GM12878 (cell line): ENCODE data around the gene VSTM4. TPM values are rescaled to one million over a fixed set of nuclear protein-coding genes. Genes with fewer than 3 reads are reported as not detected.

Experiments used
- ATAC-seq: fragments of 200-7000 bp; cut with Tn5 transposase; 3 replicates; pipeline ENCODE4 v1.9.1; 2020; ENCODE audit warnings: mild to moderate bottlenecking, moderate library complexity
- BruUV-seq: library from RNA; stranded (reverse); fragments of 400-500 nt; replicated peaks from 2 replicates; lab custom pipeline; 2021; lab: Mats Ljungman, UMichigan
- CTCF ChIA-PET: fragments of 300-600 bp; sonication (Branson Sonifier 250); formaldehyde crosslinking; extraction: SDS; loops from one replicate; lab custom pipeline; 2021; ENCODE audit warnings: inconsistent platforms; lab: Yijun Ruan, JAX
- POLR2A ChIA-PET: fragments of 350-600 bp; formaldehyde crosslinking; extraction: SDS; loops from one replicate; lab custom pipeline; 2021; ENCODE audit warnings: inconsistent platforms; lab: Charles Lee
- RAD21 ChIA-PET: fragments of 300-600 bp; sonication (Branson Sonifier 250); formaldehyde crosslinking; loops from one replicate; lab custom pipeline; 2023; ENCODE audit warnings: antibody characterized with exemption; ENCODE audit not compliant: unreplicated experiment; lab: Charles Lee
- SMC1A ChIA-PET: fragments of 300-600 bp; sonication (Branson Sonifier 250); formaldehyde crosslinking; loops from one replicate; lab custom pipeline; 2023; ENCODE audit not compliant: unreplicated experiment, uncharacterized antibody; lab: Charles Lee
- DNase-seq: peaks from one replicate; pipeline ENCODE4 v3.0.0-alpha.2; 2011; ENCODE audit warnings: low read depth, low spot score
- FAIRE-seq: peaks from 3 replicates; lab custom pipeline; 2011; peaks lifted over from hg19 to GRCh38; lab: Jason Lieb, UNC
- H2AFZ ChIP-seq: 2 replicates; pipeline ENCODE4 v1.6.0; 2011; ENCODE audit warnings: low read depth, low read length, control low read depth; ENCODE audit not compliant: control insufficient read depth
- H3K27ac ChIP-seq: 2 replicates; pipeline ENCODE4 v1.5.1; 2011; ENCODE audit warnings: control low read depth; ENCODE audit not compliant: control insufficient read depth, insufficient read depth
- H3K27me3 ChIP-seq, 2 experiments: replicated peaks in 1 of 2; 2 replicates each; pipeline versions ENCODE4 v1.6.0 to v1.6.1; 2011; ENCODE audit warnings: low read length in 1 of 2; ENCODE audit not compliant: control insufficient read depth in 2 of 2, insufficient read depth in 2 of 2
- H3K36me3 ChIP-seq, 2 experiments: 2 replicates each; pipeline ENCODE4 v1.5.1; 2011; ENCODE audit warnings: low read length in 1 of 2; ENCODE audit not compliant: control insufficient read depth in 2 of 2, insufficient read depth in 2 of 2
- H3K4me1 ChIP-seq: 2 replicates; pipeline ENCODE4 v1.6.1; 2011; ENCODE audit warnings: mild to moderate bottlenecking, low read length, moderate library complexity, mixed read lengths; ENCODE audit not compliant: control insufficient read depth, insufficient read depth
- H3K4me2 ChIP-seq: 2 replicates; pipeline ENCODE4 v1.6.0; 2011; ENCODE audit warnings: control low read depth; ENCODE audit not compliant: control insufficient read depth, insufficient read depth
- H3K4me3 ChIP-seq: fragments of 200-600 bp; sonication (generic); 2 replicates; pipeline ENCODE4 v1.5.1; 2016
- H3K79me2 ChIP-seq: 2 replicates; pipeline ENCODE4 v1.6.0; 2011; ENCODE audit warnings: low read length; ENCODE audit not compliant: control insufficient read depth, insufficient read depth
- H3K9ac ChIP-seq: 2 replicates; pipeline ENCODE4 v1.8.0; 2011; ENCODE audit warnings: low read length, control low read depth, mixed read lengths; ENCODE audit not compliant: control insufficient read depth, insufficient read depth
- H3K9me3 ChIP-seq: replicated peaks from 3 replicates; pipeline ENCODE4 v1.5.1; 2011; ENCODE audit warnings: mild to moderate bottlenecking, low read length; ENCODE audit not compliant: control insufficient read depth, insufficient read depth
- H4K20me1 ChIP-seq: 2 replicates; pipeline ENCODE4 v1.6.0; 2011; ENCODE audit not compliant: control insufficient read depth, insufficient read depth
- HDGF ChIP-seq: fragments of 450-650 bp; IDR thresholded peaks from 2 replicates; pipeline ENCODE4 v1.6.1; 2016; ENCODE audit warnings: antibody characterized with exemption
- JUND ChIP-seq: IDR thresholded peaks from 2 replicates; pipeline ENCODE4 v1.6.1; 2012; ENCODE audit warnings: low read depth, mild to moderate bottlenecking, low read length, improper control_type of control experiment, moderate library complexity
- NFYB ChIP-seq: IDR thresholded peaks from 2 replicates; pipeline ENCODE4 v1.6.1; 2011; ENCODE audit warnings: low read depth, mild to moderate bottlenecking, low read length, improper control_type of control experiment, moderate library complexity; ENCODE audit not compliant: insufficient read depth
- PAX5 ChIP-seq: IDR thresholded peaks from 2 replicates; pipeline ENCODE4 v1.6.1; 2011; ENCODE audit warnings: low read depth, low read length, borderline replicate concordance
- SMAD5 ChIP-seq: IDR thresholded peaks from 2 replicates; pipeline ENCODE4 v1.6.1; 2016; ENCODE audit warnings: antibody characterized with exemption, low read depth
- SMC3 ChIP-seq: IDR thresholded peaks from 2 replicates; pipeline ENCODE4 v1.6.1; 2011; ENCODE audit warnings: low read length, improper control_type of control experiment, borderline replicate concordance
- ZNF384 ChIP-seq: IDR thresholded peaks from 2 replicates; pipeline ENCODE4 v1.6.1; 2012; ENCODE audit warnings: low read depth, mild to moderate bottlenecking, low read length, improper control_type of control experiment, borderline replicate concordance
- WGBS: methylation state at CpG from one replicate; pipeline ENCODE4 v1.1.6; 2016; ENCODE audit warnings: low lambda C conversion rate; ENCODE audit not compliant: insufficient replicate concordance, insufficient coverage; ENCODE audit errors: missing lambda C conversion rate; 5-methylcytosine and 5-hydroxymethylcytosine counted together
- in situ Hi-C: fragments of 300-500 bp; cut with MboI; formaldehyde crosslinking; loops from 9 replicates; pipeline ENCODE4 v1.14.3; 2018; ENCODE audit warnings: mixed read lengths
- intact Hi-C: fragments of 100-400 bp; cut with micrococcal nuclease; formaldehyde crosslinking; loops from one replicate; pipeline ENCODE4 v1.14.2; 2022; ENCODE audit not compliant: unreplicated experiment
- polyA plus RNA-seq, 11 experiments: library from polyadenylated mRNA; depleted of rRNA in 4 of 11; unstranded in 6 of 11; stranded (reverse) in 5 of 11; fragments of >200 nt; fragmentation: Nextera tagmentation in 4 of 11; fragmentation: Illumina TruSeq in 1 of 11; extraction: Ambion mirVana in 4 of 11; extraction: Trizol in 1 of 11; gene quantifications; 1 replicate in 1 of 11; 2 replicates in 10 of 11; pipeline versions ENCODE4 v1.2.1 to v1.2.3, GENCODE V29; 2011 to 2016; ENCODE audit warnings: inconsistent platforms in 2 of 11, missing spikeins in 2 of 11, low read depth in 1 of 11
- total RNA-seq, 4 experiments: library from RNA; depleted of rRNA in 3 of 4; stranded (reverse); fragments of >200 nt in 3 of 4; fragmentation: Illumina TruSeq in 1 of 4; extraction: Trizol in 1 of 4; gene quantifications; 2 replicates each; pipeline versions ENCODE4 v1.2.1 to v1.2.3, GENCODE V29; 2013 to 2021
- TF ChIP-seq, protein P1 (sequence below): fragments of 450-650 bp; IDR thresholded peaks from 2 replicates; pipeline ENCODE4 v1.6.1; 2017; ENCODE audit warnings: low read depth, mild to moderate bottlenecking, moderate library complexity

VSTM4 gene
- total and polyA plus RNA-seq, 10 of the 15 experiments (the other 5 are each of a cell fraction or from before 2014, with no cell fraction given) = 0.01 to 0.14 (median 0.02) TPM; not detected in 7

DNA sequence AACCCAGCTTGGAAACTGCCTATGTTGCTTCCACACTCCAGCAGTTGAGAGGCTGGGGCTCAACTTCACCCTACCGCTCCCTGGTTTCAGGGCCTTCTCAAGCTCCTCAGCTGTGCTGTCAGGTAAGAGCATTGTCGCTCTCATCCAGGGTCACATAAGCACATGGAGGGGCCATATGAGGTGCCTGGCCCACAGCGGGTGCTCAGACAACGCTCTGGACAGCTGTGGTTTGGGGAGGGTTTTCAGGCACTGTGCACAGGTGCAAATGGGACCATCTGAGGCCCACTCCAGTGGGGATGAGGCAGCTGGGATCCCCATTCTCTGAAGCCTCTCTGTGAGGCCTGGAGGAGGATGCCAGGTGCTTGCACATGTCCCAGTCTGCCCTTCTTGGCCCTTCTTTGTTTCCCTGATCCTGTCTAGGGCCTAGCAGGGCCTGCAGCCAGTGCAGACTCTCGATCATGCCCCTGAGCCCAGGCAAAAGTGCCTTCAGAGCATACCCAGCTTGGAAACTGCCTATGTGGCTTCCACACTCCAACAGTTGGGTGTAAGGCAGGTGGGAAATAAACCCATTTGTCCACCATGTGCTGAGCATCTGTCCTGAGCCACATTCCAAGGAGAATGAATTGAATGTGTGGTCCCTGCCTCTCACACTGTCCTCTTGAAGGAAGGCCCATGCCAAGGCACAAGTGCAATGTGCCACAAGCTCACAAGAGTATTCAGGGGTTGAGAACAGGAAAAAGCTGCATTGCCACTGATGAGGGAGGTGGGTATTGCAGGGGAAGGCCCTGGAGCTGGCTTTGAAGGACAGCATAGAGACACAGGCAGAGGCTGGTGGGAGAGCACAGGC lies 40.3 kb downstream of the VSTM4 start (continued):
- TF ChIP-seq NFYB (no peak), HDGF (no peak)

DNA sequence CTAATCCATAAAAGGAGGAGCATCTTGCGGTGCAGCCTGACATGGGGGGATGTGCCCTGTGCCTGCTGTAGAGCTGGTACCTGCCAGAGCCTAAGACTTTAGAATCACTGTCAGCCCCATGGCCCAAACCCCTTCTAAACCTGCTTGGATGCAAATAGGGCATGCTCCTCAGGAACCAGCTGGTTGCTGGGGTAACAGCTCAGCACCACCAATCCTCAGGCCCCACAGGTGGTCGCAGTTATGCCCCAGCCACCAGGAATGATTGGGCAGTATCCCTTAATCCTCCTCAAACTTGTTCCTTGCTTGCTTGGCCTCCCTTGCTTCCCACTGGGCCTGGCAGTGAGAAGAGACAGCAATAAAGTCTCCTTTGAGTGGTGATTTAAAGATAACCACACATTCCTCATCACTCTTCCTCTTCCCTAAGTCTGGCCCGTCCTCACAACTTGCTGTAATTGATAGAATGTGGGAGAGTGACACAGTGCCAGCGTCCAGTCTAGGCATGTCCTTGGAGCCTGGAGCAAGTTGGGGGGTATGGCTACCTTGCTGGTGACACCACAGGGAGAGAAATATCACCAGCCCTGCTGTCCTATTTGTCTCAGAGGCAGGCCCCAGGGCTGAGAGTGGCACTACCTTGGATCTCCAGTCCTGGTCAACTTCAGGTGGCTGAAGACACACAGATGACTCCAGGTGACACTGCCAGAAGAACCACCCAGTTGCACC lies 43.0 kb downstream of the VSTM4 start:
- ChIA-PET RAD21 (no interaction called here), CTCF (no interaction called here), POLR2A (no interaction called here), SMC1A (interaction anchor here (0.9 kb wide), 1 partner anchor 200 kb away, joined by 3 read pairs; no protein-coding TSS in a partner anchor)
- Histone ChIP-seq H3K9ac (no peak overlapping the region), H3K36me3 (no peaks in the 10 kb centered on the region), H3K4me3 (no peak overlapping the region), H4K20me1 (no peaks in the 10 kb centered on the region), H3K9me3 (no peaks in the 10 kb centered on the region; the same call in 2 of the 3 replicates), H2AFZ (no peak overlapping the region), H3K27me3 (no peaks in the 10 kb centered on the region), H3K4me1 (peaks cover 12% of the 10 kb centered on the region), H3K4me2 (no peak overlapping the region), H3K27ac (no peak overlapping the region), H3K79me2 (no peaks in the 10 kb centered on the region)
- ATAC-seq (no peak), FAIRE-seq (no peak), DNase-seq (no peak)
- BruUV-seq = no TSS peak
- in situ Hi-C loops = no loop called here
- intact Hi-C loops = no loop called here
- 47% methylated on average over 4 of the region's 4 CpGs for WGBS
- TF ChIP-seq SMC3 = no peak
- no peak for TF ChIP-seq PAX5
- TF ChIP-seq, protein P1, sequence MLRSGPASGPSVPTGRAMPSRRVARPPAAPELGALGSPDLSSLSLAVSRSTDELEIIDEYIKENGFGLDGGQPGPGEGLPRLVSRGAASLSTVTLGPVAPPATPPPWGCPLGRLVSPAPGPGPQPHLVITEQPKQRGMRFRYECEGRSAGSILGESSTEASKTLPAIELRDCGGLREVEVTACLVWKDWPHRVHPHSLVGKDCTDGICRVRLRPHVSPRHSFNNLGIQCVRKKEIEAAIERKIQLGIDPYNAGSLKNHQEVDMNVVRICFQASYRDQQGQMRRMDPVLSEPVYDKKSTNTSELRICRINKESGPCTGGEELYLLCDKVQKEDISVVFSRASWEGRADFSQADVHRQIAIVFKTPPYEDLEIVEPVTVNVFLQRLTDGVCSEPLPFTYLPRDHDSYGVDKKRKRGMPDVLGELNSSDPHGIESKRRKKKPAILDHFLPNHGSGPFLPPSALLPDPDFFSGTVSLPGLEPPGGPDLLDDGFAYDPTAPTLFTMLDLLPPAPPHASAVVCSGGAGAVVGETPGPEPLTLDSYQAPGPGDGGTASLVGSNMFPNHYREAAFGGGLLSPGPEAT = no peak
- no peak for TF ChIP-seq JUND
- no peak for TF ChIP-seq SMAD5
- TF ChIP-seq ZNF384 = no peak
